ENCODE measurements around the gene ICAM1. TPM values are rescaled to one million over a fixed set of nuclear protein-coding genes. Genes with fewer than 3 reads are reported as not detected.

ICAM1 gene
- total and polyA plus RNA-seq, 10 of the 15 experiments (the other 5 are each of a cell fraction or from before 2014, with no cell fraction given): 7.6 to 115 (median 60.2) TPM

GRCh38 chr19:10325732-10326131 is 54.8 kb downstream of the ICAM1 start:
- intact Hi-C loops (cut with micrococcal nuclease; ENCODE audit: unreplicated experiment) (no loop called here), in situ Hi-C loops (cut with MboI) (no loop called here)
- Histone ChIP-seq H3K4me2 (ENCODE audit: control insufficient read depth, insufficient read depth) (no peak overlapping the region), H3K4me3 (no peak overlapping the region), H3K36me3 (ENCODE audit: control insufficient read depth in 2 of 2, insufficient read depth in 2 of 2, low read length in 1 of 2) (peaks cover 22 to 58% of the 10 kb centered on the region in 2 experiments), H3K27ac (ENCODE audit: control insufficient read depth, insufficient read depth) (no peak overlapping the region), H3K9me3 (replicated peaks; ENCODE audit: control insufficient read depth, insufficient read depth, low read length) (no peaks in the 10 kb centered on the region), H3K27me3 (replicated peaks in 1 of 2; ENCODE audit: control insufficient read depth in 2 of 2, insufficient read depth in 2 of 2, low read length in 1 of 2) (no peaks in the 10 kb centered on the region), H3K9ac (ENCODE audit: control insufficient read depth, insufficient read depth, low read length) (no peak overlapping the region), H3K4me1 (ENCODE audit: control insufficient read depth, insufficient read depth, low read length) (no peaks in the 10 kb centered on the region), H4K20me1 (ENCODE audit: control insufficient read depth, insufficient read depth) (no peaks in the 10 kb centered on the region), H3K79me2 (ENCODE audit: control insufficient read depth, insufficient read depth, low read length) (peaks cover 5% of the 10 kb centered on the region), H2AFZ (ENCODE audit: control insufficient read depth, low read depth, low read length) (no peak overlapping the region)
- ChIA-PET POLR2A (interaction anchor here (1.2 kb wide), 1 partner anchor 12 kb away, joined by 4 read pairs; no protein-coding TSS in a partner anchor), RAD21 (ENCODE audit: unreplicated experiment) (interaction anchor here (0.5 kb wide), 1 partner anchor 377 kb away, joined by 4 read pairs; no protein-coding TSS in a partner anchor), CTCF (interaction anchor here (1.6 kb wide), 1 partner anchor 67 kb away, joined by 3 read pairs; no protein-coding TSS in a partner anchor), SMC1A (ENCODE audit: uncharacterized antibody, unreplicated experiment) (interaction anchor here (1.1 kb wide), 1 partner anchor 16 kb away, joined by 3 read pairs; no protein-coding TSS in a partner anchor)
- no peak for TF ChIP-seq MTA3 (IDR thresholded peaks at IDR 0.05; ENCODE audit: borderline replicate concordance, low read length)
- TF ChIP-seq SUZ12 (IDR thresholded peaks at IDR 0.05; ENCODE audit: unreplicated experiment): no peak
- no peak for TF ChIP-seq MEF2A (IDR thresholded peaks at IDR 0.05; ENCODE audit: insufficient read depth, low read depth, low read length)
- TF ChIP-seq ZBED1 (IDR thresholded peaks at IDR 0.05; ENCODE audit: borderline replicate concordance): no peak
- TF ChIP-seq HDGF (IDR thresholded peaks at IDR 0.05): no peak
- no peak for TF ChIP-seq MXI1 (IDR thresholded peaks at IDR 0.05; ENCODE audit: low read depth, low read length)
- no peak for TF ChIP-seq BRCA1 (IDR thresholded peaks at IDR 0.05; ENCODE audit: low read depth, low read length)
- no peak for TF ChIP-seq SIN3A (IDR thresholded peaks at IDR 0.05; ENCODE audit: low read depth, low read length)
- BruUV-seq (replicated peaks): no TSS peak
- DNase-seq (ENCODE audit: low read depth, low spot score) (no peak), ATAC-seq (no peak), FAIRE-seq (no peak)
- 97% methylated on average over 8 of the region's 8 CpGs for WGBS (ENCODE audit: insufficient coverage, insufficient replicate concordance, low lambda C conversion rate, missing lambda C conversion rate)

- FAIRE-seq (no peak), DNase-seq (ENCODE audit: low read depth, low spot score) (no peak), ATAC-seq (no peak)
- intact Hi-C loops (cut with micrococcal nuclease; ENCODE audit: unreplicated experiment) (no loop called here), in situ Hi-C loops (cut with MboI) (no loop called here)
- peaks cover 22 to 45% of the 10 kb centered on the region in 2 experiments for H3K36me3 ChIP-seq (ENCODE audit: control insufficient read depth in 2 of 2, insufficient read depth in 2 of 2, low read length in 1 of 2)
- no peak overlapping the region for H3K9ac ChIP-seq (ENCODE audit: control insufficient read depth, insufficient read depth, low read length)
- ChIA-PET RAD21 (ENCODE audit: unreplicated experiment) (interaction anchor here (0.7 kb wide), 1 partner anchor 61 kb away, joined by 3 read pairs; no protein-coding TSS in a partner anchor), POLR2A (interaction anchor here (0.7 kb wide), 1 partner anchor 364 kb away, joined by 4 read pairs; no protein-coding TSS in a partner anchor), SMC1A (ENCODE audit: uncharacterized antibody, unreplicated experiment) (no interaction called here), CTCF (interaction anchor here (0.8 kb wide), 1 partner anchor 12 kb away, joined by 3 read pairs; no protein-coding TSS in a partner anchor)
- H3K79me2 ChIP-seq (ENCODE audit: control insufficient read depth, insufficient read depth, low read length): peaks cover 22% of the 10 kb centered on the region
- H3K4me1 ChIP-seq (ENCODE audit: control insufficient read depth, insufficient read depth, low read length): peaks cover 5% of the 10 kb centered on the region
- H3K4me2 ChIP-seq (ENCODE audit: control insufficient read depth, insufficient read depth): no peak overlapping the region
- H3K27ac ChIP-seq (ENCODE audit: control insufficient read depth, insufficient read depth): no peak overlapping the region
- 86% methylated on average over 7 of the region's 7 CpGs for WGBS (ENCODE audit: insufficient coverage, insufficient replicate concordance, low lambda C conversion rate, missing lambda C conversion rate)
- H3K4me3 ChIP-seq: no peak overlapping the region
- no peaks in the 10 kb centered on the region for H3K9me3 ChIP-seq (replicated peaks; ENCODE audit: control insufficient read depth, insufficient read depth, low read length)
- H3K27me3 ChIP-seq (replicated peaks in 1 of 2; ENCODE audit: control insufficient read depth in 2 of 2, insufficient read depth in 2 of 2, low read length in 1 of 2): no peaks in the 10 kb centered on the region
- no peak for TF ChIP-seq NR2F1 (conservative IDR thresholded peaks at IDR 0.05)
- TF ChIP-seq CBX3 (IDR thresholded peaks at IDR 0.05; ENCODE audit: borderline replicate concordance, low read depth): no peak
- TF ChIP-seq NFXL1 (IDR thresholded peaks at IDR 0.05; ENCODE audit: borderline replicate concordance): no peak
- no peak for TF ChIP-seq ZNF24 (IDR thresholded peaks at IDR 0.05)
- no peak for TF ChIP-seq ZBTB4 (CRISPR knock-in tag; IDR thresholded peaks at IDR 0.05)
- no peak for TF ChIP-seq KAT2A (conservative IDR thresholded peaks at IDR 0.05; ENCODE audit: control insufficient read depth, low read depth, low read length)
- no peak for TF ChIP-seq NFYA (IDR thresholded peaks at IDR 0.05; ENCODE audit: borderline replicate concordance, low read depth, low read length)
- no peak for TF ChIP-seq NRF1 (conservative IDR thresholded peaks at IDR 0.05; ENCODE audit: low read depth, low read length)
- H2AFZ ChIP-seq (ENCODE audit: control insufficient read depth, low read depth, low read length): no peak overlapping the region
- BruUV-seq (replicated peaks): no TSS peak
- H4K20me1 ChIP-seq (ENCODE audit: control insufficient read depth, insufficient read depth): no peaks in the 10 kb centered on the region
Observed at GRCh38 chr19:10327793-10328192, 56.9 kb downstream of the ICAM1 start.

Measured in GM12878 (cell line).